Common myeloid progenitor, CD34-positive (primary cell): ENCODE measurements around the gene GGA2.
"Not testable (repeated sequence)": the region's sequence is repeated elsewhere in the genome, so short reads cannot be mapped to it uniquely, and the experiment has no call there.

ENCODE experiments used
- CTCF ChIA-PET: fragments of 350-600 bp; sonication (Branson Sonifier 250); formaldehyde crosslinking; loops from one replicate; lab custom pipeline; 2021; ENCODE audit warnings: antibody characterized with exemption; lab: Charles Lee
- POLR2A ChIA-PET: fragments of 350-600 bp; sonication (Branson Sonifier 250); formaldehyde crosslinking; loops from one replicate; lab custom pipeline; 2021; ENCODE audit warnings: antibody characterized with exemption; lab: Charles Lee
- DNase-seq, 3 donors: peaks; one replicate each; pipeline versions ENCODE4 v3.0.0 to v3.0.0-alpha.2; 2013
- H3K27ac ChIP-seq, 2 experiments: 1 replicate in 1 of 2; 2 replicates in 1 of 2; pipeline ENCODE4 v1.7.0; 2013; ENCODE audit warnings: inconsistent platforms in 2 of 2, low read length in 2 of 2, mild to moderate bottlenecking in 2 of 2, low read depth in 1 of 2, moderate library complexity in 1 of 2; ENCODE audit not compliant: severe bottlenecking in 2 of 2, insufficient read depth in 1 of 2, poor library complexity in 1 of 2
- H3K27me3 ChIP-seq, 5 experiments: replicated peaks in 2 of 5; 1 replicate in 3 of 5; 2 replicates in 2 of 5; pipeline versions ENCODE4 v1.6.1 to v1.7.0; 2013; ENCODE audit warnings: low read length in 4 of 5, mild to moderate bottlenecking in 2 of 5, moderate library complexity in 2 of 5, inconsistent platforms in 1 of 5; ENCODE audit not compliant: insufficient read depth in 5 of 5, control insufficient read depth in 4 of 5
- H3K36me3 ChIP-seq, 4 experiments: 1 replicate in 2 of 4; 2 replicates in 2 of 4; pipeline versions ENCODE4 v1.6.1 to v1.7.0; 2013; ENCODE audit warnings: low read length in 3 of 4, control low read depth in 1 of 4, mild to moderate bottlenecking in 1 of 4; ENCODE audit not compliant: control insufficient read depth in 4 of 4, insufficient read depth in 4 of 4
- H3K4me1 ChIP-seq, 4 experiments: 1 replicate in 3 of 4; 2 replicates in 1 of 4; pipeline versions ENCODE4 v1.6.1 to v1.7.1; 2013; ENCODE audit warnings: low read length in 3 of 4, mild to moderate bottlenecking in 3 of 4, control low read depth in 1 of 4, inconsistent platforms in 1 of 4, moderate library complexity in 1 of 4; ENCODE audit not compliant: control insufficient read depth in 4 of 4, insufficient read depth in 4 of 4; ENCODE audit errors: control extremely low read depth in 1 of 4
- H3K4me3 ChIP-seq, 7 experiments: 1 replicate in 4 of 7; 2 replicates in 3 of 7; pipeline versions ENCODE4 v1.5.1 to v1.7.0; 2013; ENCODE audit warnings: mild to moderate bottlenecking in 7 of 7, low read length in 6 of 7, moderate library complexity in 6 of 7, inconsistent platforms in 2 of 7, low read depth in 2 of 7, control low read depth in 1 of 7; ENCODE audit not compliant: insufficient read depth in 4 of 7, control insufficient read depth in 1 of 7; ENCODE audit errors: extremely low read depth in 1 of 7
- H3K9me3 ChIP-seq, 5 experiments: 1 replicate in 4 of 5; 2 replicates in 1 of 5; pipeline versions ENCODE4 v1.6.1 to v1.7.1; 2013; ENCODE audit warnings: low read length in 4 of 5, mild to moderate bottlenecking in 2 of 5, inconsistent platforms in 1 of 5, low read depth in 1 of 5, moderate library complexity in 1 of 5; ENCODE audit not compliant: control insufficient read depth in 4 of 5, insufficient read depth in 2 of 5; ENCODE audit errors: control extremely low read depth in 1 of 5
- WGBS: methylation state at CpG from one replicate; pipeline ENCODE4 v1.1.5; 2013; ENCODE audit not compliant: insufficient coverage; 5-methylcytosine and 5-hydroxymethylcytosine counted together

Gene GGA2

DNA sequence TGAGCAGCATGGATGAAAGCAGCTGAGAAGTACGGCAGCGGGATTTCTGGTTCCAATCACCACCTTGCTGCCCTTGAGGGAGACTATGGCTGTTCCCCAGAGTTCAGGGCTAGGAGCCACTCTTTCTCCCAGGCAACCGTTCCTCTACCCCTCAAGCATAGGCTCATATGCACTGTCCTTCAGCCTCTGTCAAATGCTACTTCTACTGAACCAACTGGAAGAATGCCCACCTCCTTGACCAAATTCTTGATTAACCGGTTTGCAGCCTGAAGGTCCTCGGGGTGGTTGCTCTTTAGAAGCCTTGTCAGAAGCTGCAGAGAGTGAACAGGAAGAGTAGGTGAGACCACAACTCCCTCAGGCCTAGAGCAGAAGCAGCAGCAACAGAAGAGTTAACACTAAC lies 23.8 kb downstream of the GGA2 start:
- ChIA-PET POLR2A (no interaction called here), CTCF (interaction anchor here (1.6 kb wide), 1 partner anchor 52 kb away, joined by 3 read pairs; no protein-coding TSS in a partner anchor)
- H3K27me3 ChIP-seq, result no peaks in the 10 kb centered on the region
- 94% methylated on average over 4 of the region's 5 CpGs for WGBS
- no peak overlapping the region for H3K27ac ChIP-seq
- H3K4me3 ChIP-seq, result no peak overlapping the region
- no peak for DNase-seq
- peaks cover 4 to 85% (median 55%) of the 10 kb centered on the region in 4 experiments for H3K36me3 ChIP-seq
- no peaks in the 10 kb centered on the region for H3K9me3 ChIP-seq
- H3K4me1 ChIP-seq, result no peaks in the 10 kb centered on the region

DNA sequence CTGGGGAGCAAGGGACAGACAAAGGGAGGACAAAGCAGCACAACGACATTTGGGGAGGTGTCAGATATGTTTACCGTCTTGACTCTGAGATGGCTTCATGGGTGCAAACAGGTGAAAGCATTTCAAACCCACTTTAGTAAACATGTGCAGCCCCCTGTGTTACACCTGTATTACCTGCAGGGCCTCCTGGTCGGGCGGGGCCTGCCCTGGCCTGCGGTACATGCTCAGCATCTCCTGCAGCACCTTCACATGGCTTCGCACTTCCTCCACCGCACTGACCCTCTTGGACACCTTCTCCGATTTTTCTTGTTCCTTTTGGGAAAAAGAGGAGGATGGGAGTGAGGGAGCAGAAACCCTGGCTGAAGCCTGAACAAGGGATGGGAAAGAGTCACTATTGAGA lies 24.5 kb downstream of the GGA2 start:
- ChIA-PET CTCF (interaction anchor here (1.6 kb wide), 1 partner anchor 52 kb away, joined by 3 read pairs; no protein-coding TSS in a partner anchor), POLR2A (no interaction called here)
- H3K4me3 ChIP-seq, result no peak overlapping the region
- no peak for DNase-seq
- peaks cover 4 to 80% (median 56%) of the 10 kb centered on the region in 4 experiments for H3K36me3 ChIP-seq
- H3K4me1 ChIP-seq, result no peaks in the 10 kb centered on the region
- H3K27ac ChIP-seq, result no peak overlapping the region
- WGBS, result 97% methylated on average over 3 of the region's 8 CpGs
- H3K27me3 ChIP-seq, result no peaks in the 10 kb centered on the region
- H3K9me3 ChIP-seq, result no peaks in the 10 kb centered on the region

DNA sequence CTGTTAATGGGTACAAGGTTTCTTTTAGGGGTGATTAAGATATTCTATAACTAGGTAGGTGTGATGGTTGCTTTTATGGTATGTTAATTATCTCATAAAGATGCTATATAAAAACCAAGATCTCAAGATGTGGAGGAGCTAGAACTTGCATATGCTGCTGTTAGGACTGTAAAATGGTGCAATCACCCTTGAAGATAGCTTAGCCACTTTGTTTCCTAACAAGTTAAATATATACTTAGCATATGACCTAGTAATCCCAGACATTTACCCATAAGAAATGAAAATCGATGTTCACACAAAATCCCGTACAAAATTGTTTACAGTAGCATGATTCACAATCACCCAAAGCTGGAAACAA lies 25.1 kb downstream of the GGA2 start:
- POLR2A ChIA-PET, result no interaction called here
- CTCF ChIA-PET, result interaction anchor here (1.6 kb wide), 1 partner anchor 51 kb away, joined by 3 read pairs; no protein-coding TSS in a partner anchor
- 100% methylated on average over 1 of the region's 2 CpGs for WGBS
- no peak for DNase-seq
- Histone ChIP-seq H3K4me1 (no peaks in the 10 kb centered on the region), H3K27ac (no peak overlapping the region), H3K27me3 (no peaks in the 10 kb centered on the region), H3K9me3 (no peaks in the 10 kb centered on the region), H3K4me3 (no peak overlapping the region), H3K36me3 (peaks cover 8 to 82% (median 59%) of the 10 kb centered on the region in 4 experiments)

DNA sequence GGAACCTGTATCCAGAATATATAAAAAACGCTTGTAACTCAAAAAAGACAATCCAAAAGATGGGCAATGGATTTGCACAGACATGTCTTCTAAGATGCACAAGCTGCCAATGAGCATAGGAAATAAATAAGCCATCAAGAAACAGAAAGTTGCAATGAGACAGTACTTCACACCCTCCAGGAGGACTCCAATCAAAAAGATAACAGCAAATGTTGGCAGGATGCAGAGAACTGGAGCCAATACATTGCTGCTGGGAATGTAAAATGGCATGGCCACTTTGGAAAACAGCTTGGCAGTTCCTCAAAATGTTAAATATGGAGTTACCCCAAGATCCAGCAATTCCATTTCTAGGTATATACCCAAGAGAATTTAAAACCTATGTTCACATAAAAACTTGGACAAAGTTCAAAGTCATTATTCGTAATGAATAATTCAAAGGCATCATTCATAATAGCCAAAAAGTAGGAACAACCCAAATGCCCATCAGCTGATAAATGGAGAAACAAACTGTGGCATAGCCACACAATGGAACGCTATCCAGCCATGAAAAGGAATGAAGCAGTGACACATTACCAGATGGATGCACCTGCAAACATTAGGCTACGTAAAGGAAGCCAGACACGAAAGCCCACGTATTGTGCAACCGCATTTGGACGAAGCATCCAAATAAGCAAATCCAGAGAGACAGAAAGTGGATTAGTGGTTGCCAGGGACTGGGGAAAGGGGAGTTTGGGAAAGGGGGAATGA lies 25.6 kb downstream of the GGA2 start:
- Histone ChIP-seq H3K27ac (no peak overlapping the region), H3K36me3 (peaks cover 13 to 82% (median 59%) of the 10 kb centered on the region in 4 experiments), H3K4me3 (no peak overlapping the region), H3K9me3 (no peaks in the 10 kb centered on the region), H3K4me1 (no peaks in the 10 kb centered on the region), H3K27me3 (no peaks in the 10 kb centered on the region)
- ChIA-PET CTCF (interaction anchor here (1.6 kb wide), 1 partner anchor 50 kb away, joined by 3 read pairs; no protein-coding TSS in a partner anchor), POLR2A (no interaction called here)
- DNase-seq, result no peak
- WGBS, result 95% methylated on average over 8 of the region's 8 CpGs

DNA sequence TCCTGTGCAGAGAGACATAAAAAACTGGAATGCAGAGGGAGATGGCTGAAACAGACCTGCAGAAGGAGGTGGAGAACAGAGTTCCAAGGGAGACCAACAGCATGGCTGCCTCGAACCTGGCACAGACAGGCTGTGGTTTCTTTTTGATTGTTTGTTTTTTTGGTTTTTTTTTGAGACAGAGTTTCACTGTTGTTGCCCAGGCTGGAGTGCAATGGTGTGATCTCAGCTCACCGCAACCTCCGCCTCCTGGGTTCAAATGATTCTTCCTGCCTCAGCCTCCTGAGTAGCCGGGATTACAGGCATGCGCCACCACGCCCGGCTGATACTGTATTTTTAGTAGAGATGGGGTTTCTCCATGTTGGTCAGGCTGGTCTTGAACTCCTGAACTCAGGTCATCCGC lies 26.8 kb downstream of the GGA2 start:
- H3K9me3 ChIP-seq, H3K27ac ChIP-seq, CTCF ChIA-PET, H3K4me1 ChIP-seq, DNase-seq, H3K4me3 ChIP-seq, POLR2A ChIA-PET, H3K27me3 ChIP-seq: not testable (repeated sequence)
- whole genome bisulfite sequencing, result 100% methylated on average over 2 of the region's 8 CpGs
- H3K36me3 ChIP-seq, result peaks cover 18 to 83% (median 58%) of the 10 kb centered on the region in 4 experiments

DNA sequence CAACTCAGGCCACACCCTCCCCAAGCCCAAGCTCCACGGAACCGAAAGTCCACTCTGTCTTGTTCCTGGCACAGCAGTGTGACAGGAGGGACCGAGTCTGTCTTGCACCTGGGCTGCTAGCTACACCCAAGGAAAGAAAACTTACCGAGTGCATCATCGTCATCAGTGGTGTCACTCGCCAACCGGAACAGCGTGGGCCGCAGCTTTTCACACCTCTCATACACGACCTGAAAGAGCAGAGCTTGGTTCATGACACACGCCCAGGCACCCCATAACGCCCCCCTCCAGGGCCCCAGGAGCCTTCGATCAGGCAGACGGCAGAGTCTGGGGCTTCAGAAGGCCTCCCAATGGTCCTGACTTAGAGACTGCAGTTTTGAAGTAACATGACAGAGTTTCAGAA lies 27.5 kb downstream of the GGA2 start:
- POLR2A ChIA-PET, result no interaction called here
- Histone ChIP-seq H3K36me3 (peaks cover 18 to 81% (median 54%) of the 10 kb centered on the region in 4 experiments), H3K4me1 (no peaks in the 10 kb centered on the region), H3K4me3 (no peak overlapping the region), H3K9me3 (no peaks in the 10 kb centered on the region), H3K27me3 (no peaks in the 10 kb centered on the region), H3K27ac (no peak overlapping the region)
- peak in 1 of 3 donors; percentile 2 for DNase-seq
- CTCF ChIA-PET, result interaction anchor here (0.8 to 1.1 kb wide), 2 partner anchors 8 to 9 kb away, joined by 3 read pairs; no protein-coding TSS in a partner anchor
- 98% methylated on average over 14 of the region's 14 CpGs for WGBS

DNA sequence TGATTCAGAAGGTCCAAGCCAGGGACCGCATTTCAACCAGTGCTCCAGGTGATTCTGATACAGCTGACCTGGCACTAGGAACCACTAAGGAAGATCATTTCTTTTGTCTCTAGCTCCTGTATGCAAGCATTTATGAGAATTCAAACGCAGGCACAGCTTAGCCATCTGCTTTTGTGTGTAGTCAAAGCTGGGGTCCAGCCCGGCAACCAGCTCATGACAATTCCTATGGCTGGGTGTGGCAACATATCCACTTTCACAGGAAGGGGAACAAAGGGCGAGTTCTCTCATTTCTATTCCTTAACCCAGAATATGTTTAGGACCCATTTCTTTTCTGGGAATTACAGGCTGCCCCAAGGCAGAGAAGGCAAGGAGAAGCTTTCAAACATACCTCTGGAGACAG lies 30.0 kb downstream of the GGA2 start:
- POLR2A ChIA-PET, result no interaction called here
- WGBS, result 100% methylated on average over 3 of the region's 4 CpGs
- no peaks in the 10 kb centered on the region for H3K27me3 ChIP-seq
- H3K4me1 ChIP-seq, result no peaks in the 10 kb centered on the region
- H3K27ac ChIP-seq, result no peak overlapping the region
- peaks cover 23 to 77% (median 47%) of the 10 kb centered on the region in 4 experiments for H3K36me3 ChIP-seq
- no peak for DNase-seq
- CTCF ChIA-PET, result interaction anchor here (1.2 kb wide), 1 partner anchor 14 kb away, joined by 4 read pairs; no protein-coding TSS in a partner anchor
- H3K4me3 ChIP-seq, result no peak overlapping the region
- H3K9me3 ChIP-seq, result no peaks in the 10 kb centered on the region
